NCI-H1092 (cell line): ENCODE results near the gene FAM72A.
A peak's percentile ranks its signal among the peaks of the same experiment; 100 is the strongest.
"Not testable (repeated sequence)": the region's sequence is repeated elsewhere in the genome, so short reads cannot be mapped to it uniquely, and the experiment has no call there.

ENCODE experiments used
- DNase-seq: peaks from one replicate; lab custom pipeline; 2025; lab: John Stamatoyannopoulos, UW

Gene FAM72A

DNA sequence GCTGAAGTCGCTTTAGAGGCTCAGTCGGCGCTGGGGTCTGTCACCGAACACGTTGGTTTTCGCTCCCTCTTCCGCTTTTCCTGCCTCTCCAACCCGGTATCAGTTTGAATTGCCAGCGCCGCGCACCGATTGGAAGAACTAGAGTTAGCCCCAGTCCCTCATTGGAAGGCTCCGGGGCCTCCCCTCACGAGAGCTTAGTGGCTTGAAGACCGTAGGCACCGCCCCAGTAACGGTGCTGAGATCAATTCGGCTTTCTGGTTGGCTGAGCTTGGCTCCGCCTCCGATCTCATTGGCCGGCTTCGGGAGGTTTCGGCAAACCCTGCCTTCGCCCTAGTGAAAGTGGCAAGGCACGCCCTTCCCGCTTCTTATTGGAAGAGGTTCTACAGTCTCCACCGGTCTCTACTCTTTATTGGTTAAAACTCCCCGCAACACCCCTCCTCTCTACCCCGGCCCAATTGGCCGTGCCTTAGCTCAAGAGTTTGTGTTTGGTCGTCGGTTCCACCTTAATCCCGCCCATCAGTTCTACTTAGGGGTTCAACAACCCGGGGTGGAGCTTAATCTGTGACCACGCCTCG, at the start of gene FAM72A:
Gene FAM72A (minus strand): TSS at position 51 of the 575 bp plus-strand sequence. CDS start 814 bp downstream, outside the sequence.
- peak; percentile 100 for DNase-seq

DNA sequence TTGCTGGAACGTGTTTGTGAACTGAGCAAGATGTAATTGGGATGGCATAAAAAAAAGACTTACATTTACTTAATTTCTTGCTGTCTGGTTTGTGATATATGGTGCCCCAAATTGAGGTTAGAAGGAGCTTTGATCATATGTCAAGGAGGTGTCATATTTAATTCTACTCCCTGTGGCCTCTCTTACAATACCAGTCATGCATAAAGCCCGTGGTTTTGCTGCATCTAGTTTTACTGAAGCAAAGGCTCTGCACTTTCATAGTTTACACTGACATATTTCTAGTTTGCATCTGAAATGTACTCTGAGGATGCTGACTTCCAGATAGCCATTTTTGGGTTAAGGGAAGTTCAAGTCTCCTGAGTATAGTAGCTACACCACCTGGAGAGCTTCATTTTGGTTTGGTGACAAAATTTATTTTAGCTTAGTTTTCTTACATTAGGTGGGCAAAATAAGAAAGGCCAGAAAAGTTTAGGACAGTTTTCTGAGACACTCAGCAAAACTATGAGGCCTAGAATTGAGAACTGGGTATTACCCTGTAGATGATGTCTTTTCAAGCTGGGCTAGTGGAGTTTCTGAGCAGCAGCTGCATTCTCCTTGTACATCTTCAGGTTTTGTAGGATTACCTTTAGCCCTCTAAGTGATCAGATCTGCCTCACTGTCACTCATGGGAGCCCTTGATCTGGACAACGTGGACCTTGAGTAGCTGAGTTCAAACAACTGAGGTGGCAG, 48.5 kb upstream of the FAM72A start:
- not testable (repeated sequence) for DNase-seq

DNA sequence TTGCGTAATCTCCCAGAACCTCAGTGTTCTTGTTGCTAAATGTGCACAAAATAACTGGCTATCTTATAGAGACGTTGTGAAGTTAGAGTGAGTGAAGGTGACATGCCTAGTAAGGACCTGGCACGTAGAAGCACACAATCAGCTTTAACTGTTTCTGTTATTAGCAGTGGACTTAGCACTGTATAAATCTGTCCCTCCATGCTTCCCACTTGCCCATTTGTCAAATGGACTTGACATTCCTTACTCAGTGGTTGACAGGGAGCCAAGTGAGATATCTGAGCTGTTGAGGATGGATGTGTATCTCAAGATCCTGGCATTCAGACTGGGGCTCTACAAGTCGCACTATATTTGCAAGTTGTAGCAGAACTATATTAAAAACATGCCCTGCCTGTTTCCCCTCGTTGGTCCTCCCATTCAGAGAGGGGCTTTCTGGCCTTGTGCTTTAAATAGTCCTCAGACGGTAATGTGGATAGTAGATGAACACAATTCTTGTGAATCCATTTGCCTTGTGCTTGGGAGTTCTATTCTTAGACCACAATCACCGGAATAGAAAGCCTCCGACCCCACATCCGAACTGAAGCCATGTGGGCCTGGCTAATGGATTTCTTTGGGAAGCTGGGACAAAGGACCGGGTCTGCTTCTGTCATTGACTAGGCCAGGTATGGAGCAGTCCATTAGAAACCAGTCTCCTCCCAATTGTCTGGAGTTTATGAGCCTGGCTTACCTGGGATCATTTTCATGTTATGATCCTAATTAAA, 43.7 kb upstream of the FAM72A start:
- not testable (repeated sequence) for DNase-seq

- DNase-seq: not testable (repeated sequence)
Observed at GRCh38 chr1:206245479-206245878, 42.8 kb upstream of the FAM72A start.

GRCh38 chr1:206243335-206243734, 40.7 kb upstream of the FAM72A start:
- not testable (repeated sequence) for DNase-seq

GRCh38 chr1:206240288-206240687, 37.6 kb upstream of the FAM72A start:
- not testable (repeated sequence) for DNase-seq

- not testable (repeated sequence) for DNase-seq
Observed at GRCh38 chr1:206235190-206235589, 32.6 kb upstream of the FAM72A start.

- DNase-seq: not testable (repeated sequence)
Observed at GRCh38 chr1:206234189-206234916, 31.7 kb upstream of the FAM72A start.

DNA sequence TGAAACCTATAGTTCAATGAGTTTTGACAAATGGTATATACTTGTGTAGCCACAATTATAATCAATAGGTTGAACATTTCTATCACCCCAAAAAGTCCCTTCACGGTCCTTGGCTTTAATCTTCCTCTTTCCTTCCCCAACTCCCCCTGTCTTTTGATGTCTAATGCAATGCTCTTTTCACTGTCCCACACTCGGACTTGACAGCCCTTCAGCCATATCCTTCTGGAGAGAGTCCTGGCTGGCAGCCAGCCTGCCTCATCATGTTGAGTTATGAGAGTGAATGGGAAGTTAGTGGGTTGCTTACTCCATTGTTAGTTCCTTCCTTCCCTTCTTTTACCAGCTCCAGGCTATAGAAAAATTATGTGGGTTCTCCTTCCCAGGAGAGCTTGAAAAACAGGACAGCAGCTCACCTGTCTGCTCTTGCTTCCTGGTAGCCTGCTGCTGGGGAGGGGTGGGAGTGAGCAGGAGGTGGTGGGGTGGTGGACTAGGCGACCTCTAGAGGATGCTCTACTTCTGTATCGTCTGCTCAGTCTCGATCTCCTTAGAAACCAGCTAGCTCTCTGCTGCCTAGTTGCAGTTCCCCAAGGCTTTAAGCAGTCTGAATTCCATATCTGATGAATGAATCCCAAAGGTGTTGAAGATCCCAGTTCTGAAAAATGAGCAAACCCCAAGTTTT, 30.5 kb upstream of the FAM72A start:
- DNase-seq: not testable (repeated sequence)

GRCh38 chr1:206231989-206232388, 29.4 kb upstream of the FAM72A start:
- DNase-seq: not testable (repeated sequence)

- DNase-seq: not testable (repeated sequence)
Observed at GRCh38 chr1:206229286-206229685, 26.6 kb upstream of the FAM72A start.

- DNase-seq: not testable (repeated sequence)
Observed at GRCh38 chr1:206226886-206227285, 24.2 kb upstream of the FAM72A start.

DNA sequence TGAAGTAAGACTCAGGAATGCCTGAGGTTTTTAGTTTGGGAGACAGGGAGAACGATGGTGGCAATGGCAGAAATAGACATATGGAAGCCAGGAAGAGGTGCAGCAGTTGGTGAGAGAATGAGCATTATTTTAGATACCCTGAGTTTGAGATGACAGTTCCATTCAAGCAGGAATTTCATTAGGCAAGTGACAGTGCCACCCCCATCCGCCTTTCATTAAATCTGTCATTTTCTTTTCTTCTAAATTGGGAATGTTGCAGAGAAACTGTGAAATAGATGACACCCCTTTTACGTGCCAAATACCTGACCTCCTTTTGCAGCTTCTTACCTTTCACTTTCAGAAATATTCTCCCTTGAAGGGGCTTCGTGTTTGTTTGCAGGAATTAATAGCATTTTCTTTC, 22.7 kb upstream of the FAM72A start:
- DNase-seq: not testable (repeated sequence)

GRCh38 chr1:206224190-206224776, 21.6 kb upstream of the FAM72A start:
- DNase-seq: not testable (repeated sequence)

DNA sequence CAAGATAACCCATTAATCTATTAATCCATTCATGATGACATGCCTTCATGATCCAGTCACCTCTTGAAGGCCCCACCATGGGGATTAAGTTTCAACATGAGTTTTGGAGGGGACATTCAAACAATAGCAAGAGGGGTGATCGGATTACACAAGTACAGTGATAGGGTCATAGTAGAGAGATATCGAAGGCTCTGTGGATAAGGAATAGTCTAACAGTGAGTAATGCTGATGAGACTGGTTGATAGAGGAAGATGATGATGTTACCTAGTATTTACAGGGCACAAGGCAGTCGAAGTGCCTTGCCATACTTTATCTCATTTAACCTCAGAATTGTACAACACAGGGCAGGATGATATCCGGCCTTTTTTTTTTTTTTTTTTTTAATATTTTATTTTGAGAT, 18.9 kb upstream of the FAM72A start:
- not testable (repeated sequence) for DNase-seq

GRCh38 chr1:206220332-206221000, 17.8 kb upstream of the FAM72A start:
- not testable (repeated sequence) for DNase-seq

DNA sequence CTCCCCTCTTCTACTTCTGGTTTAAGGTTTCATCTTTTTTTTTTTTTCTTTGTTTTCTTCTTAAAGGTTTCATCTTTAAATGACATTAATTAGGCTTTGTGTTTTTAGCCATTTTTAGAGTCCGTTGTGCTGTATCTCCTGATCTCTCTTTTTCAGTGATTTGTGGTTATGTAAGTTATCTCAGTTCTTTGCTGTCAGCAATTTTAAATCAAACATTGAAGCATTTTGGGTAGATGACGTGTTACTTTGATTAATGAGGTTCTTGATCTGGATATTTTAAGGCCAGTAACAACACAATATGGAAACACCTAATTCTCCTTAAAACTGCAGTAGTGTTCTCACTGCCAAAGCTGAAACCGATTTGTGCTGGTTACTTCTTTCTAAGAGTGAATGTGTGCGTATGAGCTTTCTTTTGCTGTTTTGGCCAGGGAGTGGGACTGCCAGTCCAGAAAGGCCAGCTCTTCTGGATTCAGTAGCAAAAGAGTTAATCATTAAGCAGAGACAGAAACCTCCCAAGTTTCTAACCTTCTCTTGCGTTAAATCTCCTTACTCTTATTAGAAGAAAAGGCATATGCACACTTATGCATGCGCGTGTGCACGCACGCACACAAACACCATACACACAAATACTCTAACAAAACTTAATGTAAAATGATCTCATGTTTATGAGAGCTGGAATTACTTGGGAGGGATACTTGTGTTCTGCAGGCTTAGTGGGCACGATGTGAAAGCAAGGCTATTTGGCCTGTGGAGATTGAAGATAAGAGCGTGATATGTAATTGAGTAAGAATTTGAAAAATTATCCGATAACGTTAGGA, 17.1 kb upstream of the FAM72A start:
- DNase-seq: not testable (repeated sequence)

DNA sequence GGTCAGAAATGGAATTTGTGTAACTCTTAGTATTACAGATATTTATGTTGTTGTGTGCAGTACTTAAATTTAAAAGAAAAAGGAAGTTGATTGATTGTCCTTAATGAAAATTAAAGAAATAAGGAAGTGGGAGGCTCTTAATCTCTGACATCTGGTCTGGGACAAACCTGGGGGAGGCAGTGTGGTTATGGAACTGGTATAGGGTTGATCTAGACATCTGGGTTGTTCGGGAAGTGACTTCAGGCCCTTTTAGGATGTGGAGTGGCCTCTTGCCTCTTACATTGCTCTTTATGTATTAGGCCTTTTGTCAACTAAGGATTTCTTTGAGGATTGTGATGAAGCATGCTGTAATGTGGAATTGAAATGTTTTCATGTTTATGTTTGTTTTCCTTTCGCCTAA, 16.1 kb upstream of the FAM72A start:
- DNase-seq: not testable (repeated sequence)

GRCh38 chr1:206218285-206218684, 15.6 kb upstream of the FAM72A start:
- DNase-seq: not testable (repeated sequence)
